ENCODE measurements around the gene ACSL6.

The ACSL6 gene

DNA sequence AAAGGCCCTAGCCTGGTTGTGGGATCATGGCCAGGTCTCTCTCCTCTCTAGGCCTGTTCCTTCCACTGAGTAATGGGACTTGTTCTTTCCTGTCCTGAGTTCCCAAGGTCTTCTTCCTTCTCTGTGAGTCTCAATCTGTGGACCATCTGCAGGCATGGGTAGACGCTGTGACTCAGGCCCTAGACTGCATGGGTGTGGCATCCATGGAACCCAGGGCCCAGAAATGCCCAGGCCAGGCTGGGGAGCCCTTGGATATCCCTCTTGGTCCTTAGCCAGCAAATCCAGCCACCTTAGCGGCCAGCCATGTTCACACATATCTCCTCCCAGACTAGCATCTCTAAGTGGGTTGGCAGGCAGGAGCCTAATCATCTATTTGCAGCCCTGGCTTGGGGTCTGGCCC, 2.3 kb upstream of the ACSL6 start:
- no peak overlapping the region for H3K27ac ChIP-seq

GRCh38 chr5:132013006-132013689, 1.7 kb upstream of the ACSL6 start:
- no peak for TF ChIP-seq ZFX (IDR thresholded peaks at IDR 0.05; ENCODE audit: borderline replicate concordance)
- TF ChIP-seq, protein P1, sequence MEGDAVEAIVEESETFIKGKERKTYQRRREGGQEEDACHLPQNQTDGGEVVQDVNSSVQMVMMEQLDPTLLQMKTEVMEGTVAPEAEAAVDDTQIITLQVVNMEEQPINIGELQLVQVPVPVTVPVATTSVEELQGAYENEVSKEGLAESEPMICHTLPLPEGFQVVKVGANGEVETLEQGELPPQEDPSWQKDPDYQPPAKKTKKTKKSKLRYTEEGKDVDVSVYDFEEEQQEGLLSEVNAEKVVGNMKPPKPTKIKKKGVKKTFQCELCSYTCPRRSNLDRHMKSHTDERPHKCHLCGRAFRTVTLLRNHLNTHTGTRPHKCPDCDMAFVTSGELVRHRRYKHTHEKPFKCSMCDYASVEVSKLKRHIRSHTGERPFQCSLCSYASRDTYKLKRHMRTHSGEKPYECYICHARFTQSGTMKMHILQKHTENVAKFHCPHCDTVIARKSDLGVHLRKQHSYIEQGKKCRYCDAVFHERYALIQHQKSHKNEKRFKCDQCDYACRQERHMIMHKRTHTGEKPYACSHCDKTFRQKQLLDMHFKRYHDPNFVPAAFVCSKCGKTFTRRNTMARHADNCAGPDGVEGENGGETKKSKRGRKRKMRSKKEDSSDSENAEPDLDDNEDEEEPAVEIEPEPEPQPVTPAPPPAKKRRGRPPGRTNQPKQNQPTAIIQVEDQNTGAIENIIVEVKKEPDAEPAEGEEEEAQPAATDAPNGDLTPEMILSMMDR (IDR thresholded peaks at IDR 0.05), result no peak
- H3K27ac ChIP-seq, result no peak overlapping the region

More for the DNA sequence above, 2.3 kb upstream of the ACSL6 start:
- TF ChIP-seq, protein P1 (IDR thresholded peaks at IDR 0.05), result no peak
- no peak for TF ChIP-seq ZFX (IDR thresholded peaks at IDR 0.05; ENCODE audit: borderline replicate concordance)

DNA sequence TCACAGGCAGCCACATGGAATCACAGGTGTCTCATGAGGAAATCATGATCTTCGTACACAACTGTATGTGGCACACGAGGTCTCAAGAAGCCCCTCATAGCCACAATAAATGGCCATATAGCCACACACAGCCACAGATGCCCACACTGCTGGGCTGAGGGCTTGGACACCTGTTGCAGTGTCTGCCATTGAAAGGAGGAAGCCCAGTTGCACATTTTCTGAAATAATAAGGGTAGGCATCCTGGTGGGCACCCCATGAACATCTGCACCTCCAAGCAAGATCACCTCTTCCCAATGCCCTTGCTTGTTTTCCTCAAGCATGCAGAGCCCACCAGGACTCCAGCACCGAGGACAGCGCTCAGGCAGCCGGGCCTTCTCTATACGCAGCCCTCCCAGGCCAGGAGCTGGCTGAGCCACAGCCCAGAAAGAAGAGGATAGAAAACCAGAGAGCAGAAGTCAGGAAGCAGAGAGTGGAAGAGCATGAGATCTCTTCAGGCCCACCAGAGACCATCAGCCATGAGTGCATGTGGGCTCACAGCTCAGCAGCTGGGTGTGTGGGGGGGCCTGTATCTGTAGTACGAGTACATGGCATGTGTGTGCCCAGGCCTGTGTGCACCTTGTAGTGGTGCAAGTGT, 1.0 kb upstream of the ACSL6 start:
- TF ChIP-seq, protein P1 (IDR thresholded peaks at IDR 0.05), result no peak

GRCh38 chr5:132010989-132011621, 353 bp downstream of the ACSL6 start:
- no peak overlapping the region for H3K27ac ChIP-seq
- TF ChIP-seq ZFX (IDR thresholded peaks at IDR 0.05; ENCODE audit: borderline replicate concordance), result no peak
- TF ChIP-seq, protein P1 (IDR thresholded peaks at IDR 0.05), result no peak

More for the DNA sequence above, 1.0 kb upstream of the ACSL6 start:
- no peak overlapping the region for H3K27ac ChIP-seq

DNA sequence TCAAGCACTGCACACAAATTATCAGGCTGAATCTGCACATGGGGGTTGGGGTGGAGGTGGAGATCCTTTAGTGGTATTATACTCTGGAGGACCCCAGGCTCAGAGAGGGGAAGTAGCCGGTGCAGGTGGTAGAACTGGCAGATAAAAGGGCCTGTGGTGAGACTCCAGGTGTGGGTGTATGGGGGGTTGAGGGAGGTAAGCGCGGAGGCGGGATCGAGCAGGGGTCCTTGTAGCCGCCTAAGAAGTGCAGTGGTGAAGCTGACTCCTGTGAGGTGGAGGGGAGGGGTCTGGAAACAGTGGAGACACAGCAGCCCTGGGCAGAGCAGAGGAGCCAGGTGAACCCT, 841 bp downstream of the ACSL6 start:
- TF ChIP-seq ZFX (IDR thresholded peaks at IDR 0.05; ENCODE audit: borderline replicate concordance), result no peak
- TF ChIP-seq, protein P1 (IDR thresholded peaks at IDR 0.05), result no peak
- H3K27ac ChIP-seq, result no peak overlapping the region

- no peak for TF ChIP-seq ZFX (IDR thresholded peaks at IDR 0.05; ENCODE audit: borderline replicate concordance)
- TF ChIP-seq, protein P1 (IDR thresholded peaks at IDR 0.05), result no peak
- H3K27ac ChIP-seq, result no peak overlapping the region
These were observed 1.6 kb downstream of the ACSL6 start for GRCh38 chr5:132009706-132010405.
